GM21529 (cell line): Measurements from ENCODE around the gene STK39.

Source experiments
- ATAC-seq: cut with Tn5 transposase; IDR thresholded peaks from one replicate; pipeline ENCODE4 v1.9.1; 2021; ENCODE audit not compliant: unreplicated experiment

Gene STK39

DNA sequence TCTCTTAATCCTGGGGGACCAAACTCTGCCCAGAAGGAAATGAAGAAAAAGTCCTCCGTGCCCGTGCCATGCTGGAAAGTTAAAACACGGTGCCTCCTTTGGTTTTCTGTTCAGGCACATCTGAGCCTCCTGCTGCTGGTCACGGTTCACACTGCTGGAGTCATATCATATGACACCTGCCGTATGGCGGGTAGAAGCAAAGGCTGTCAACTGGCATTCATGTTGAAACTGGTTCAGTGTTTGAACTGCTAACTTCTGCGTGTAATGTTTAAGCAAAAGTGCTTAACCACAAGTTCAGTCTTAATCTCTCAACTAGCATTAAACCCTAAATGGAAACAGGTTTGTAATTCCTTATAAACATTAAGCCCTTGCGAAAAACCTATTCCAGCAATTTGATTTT is 3.1 kb downstream of the STK39 start:
- ATAC-seq = no peak

GRCh38 chr2:168243061-168243460 is 4.3 kb downstream of the STK39 start:
- no peak for ATAC-seq

GRCh38 chr2:168241746-168242145 is 5.6 kb downstream of the STK39 start:
- no peak for ATAC-seq

DNA sequence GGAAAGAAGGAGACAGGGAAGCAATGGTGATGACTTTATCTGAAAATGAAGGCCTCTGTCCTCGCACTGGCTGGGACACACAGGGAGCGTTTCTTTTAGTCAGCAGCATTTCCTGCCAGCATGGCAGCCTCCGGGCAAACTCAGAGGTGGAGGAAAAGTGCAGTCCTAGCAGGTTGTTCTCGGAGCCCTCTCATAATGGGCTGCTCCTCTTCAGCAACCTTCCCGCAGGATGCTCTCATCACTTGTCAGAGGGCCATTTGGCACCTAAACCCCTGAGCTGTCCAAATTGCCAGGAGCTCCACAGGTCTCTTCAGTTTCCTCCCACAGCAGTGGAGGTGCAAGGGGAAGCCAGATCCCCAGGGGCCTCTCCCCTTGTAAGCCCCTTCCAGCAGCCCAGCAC is 6.2 kb downstream of the STK39 start:
- no peak for ATAC-seq

- no peak for ATAC-seq
Measured at GRCh38 chr2:168239281-168239680, 8.1 kb downstream of the STK39 start.

DNA sequence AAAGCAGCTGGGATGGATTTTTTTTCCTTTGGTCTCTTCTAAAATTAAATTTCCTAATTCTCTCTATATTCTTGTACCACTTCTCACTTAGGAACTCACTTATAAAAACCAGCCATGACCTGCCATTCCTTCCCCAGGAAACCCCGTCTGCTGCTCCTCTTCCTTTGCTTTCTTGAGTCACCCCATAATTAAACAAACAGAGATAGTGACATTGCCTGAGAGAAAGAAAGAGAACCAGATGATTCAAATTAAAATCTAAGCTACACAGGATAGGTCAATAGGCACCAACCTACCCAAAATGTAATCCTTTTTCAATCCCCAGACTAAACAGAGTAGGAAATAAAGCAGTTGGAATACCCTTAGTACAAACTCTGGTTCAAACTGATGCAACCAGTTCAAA is 9.7 kb downstream of the STK39 start:
- ATAC-seq = no peak

- no peak for ATAC-seq
Measured at GRCh38 chr2:168234407-168235085, 12.8 kb downstream of the STK39 start.

GRCh38 chr2:168233726-168234406 is 13.5 kb downstream of the STK39 start:
- no peak for ATAC-seq

DNA sequence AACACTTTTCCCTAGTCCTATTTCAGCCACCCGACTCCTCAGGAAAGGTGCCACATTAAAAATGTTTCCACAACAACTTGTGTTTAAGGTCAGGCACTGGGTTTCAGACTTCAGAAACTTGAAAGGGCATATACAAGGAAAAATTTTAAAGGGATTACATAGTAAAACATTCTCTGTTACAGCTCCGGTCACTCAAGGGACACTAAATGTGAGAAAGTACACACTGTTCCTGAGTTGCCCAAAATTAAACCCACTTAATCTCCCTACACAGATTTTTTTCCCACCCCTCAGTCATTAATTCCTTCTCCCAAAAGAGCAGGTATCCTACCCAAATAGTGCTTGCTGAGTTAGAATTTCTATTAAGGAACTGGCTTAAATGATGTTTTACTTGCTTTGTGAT is 14.2 kb downstream of the STK39 start:
- no peak for ATAC-seq

DNA sequence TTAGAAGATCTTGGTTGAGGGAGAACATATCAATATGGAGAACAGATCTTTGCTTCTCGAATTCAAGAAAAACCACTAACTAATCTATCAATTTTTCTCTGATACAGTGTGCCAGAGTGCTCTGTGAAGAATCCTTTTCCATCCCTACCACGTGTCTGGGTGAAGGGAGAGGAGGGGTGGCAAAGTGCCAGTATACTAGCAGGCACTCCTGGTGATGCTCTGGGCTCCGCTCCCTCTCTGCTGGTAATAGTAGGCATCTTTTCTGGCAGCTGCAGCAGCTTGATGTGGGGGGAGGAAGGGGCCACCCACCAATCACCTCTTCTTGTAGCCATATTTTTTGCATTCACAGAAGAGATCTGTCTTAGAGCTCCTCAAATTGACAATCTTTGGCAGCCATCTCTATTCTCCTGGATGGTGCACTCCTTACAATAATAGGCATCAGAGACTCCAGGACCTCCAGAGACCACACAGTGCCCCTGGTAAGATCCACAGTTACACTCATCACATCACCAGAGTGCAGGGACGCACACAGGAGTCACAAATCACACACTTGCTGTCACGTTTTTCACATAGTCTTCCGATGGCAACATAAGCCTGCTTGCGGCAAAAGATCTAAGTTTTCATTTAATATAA is 15.7 kb downstream of the STK39 start:
- no peak for ATAC-seq

DNA sequence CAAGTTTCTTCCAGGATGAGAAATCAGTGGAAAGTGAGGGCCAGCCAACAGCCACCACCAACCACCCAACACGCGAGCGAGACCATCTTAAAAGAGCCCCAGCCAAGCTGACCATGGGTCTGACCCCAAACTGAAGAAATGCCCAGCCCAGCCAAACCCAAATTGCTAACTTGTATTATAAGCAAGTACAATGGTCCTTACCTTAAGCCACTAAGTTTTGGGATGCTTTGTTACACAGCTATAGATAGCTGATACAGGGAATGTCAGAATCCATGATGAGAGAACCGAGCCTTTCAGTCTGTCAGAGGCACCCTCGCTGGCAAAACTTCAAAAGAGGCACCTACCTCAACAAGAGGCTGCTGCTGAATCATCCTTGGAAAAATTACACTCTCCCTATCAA is 17.0 kb downstream of the STK39 start:
- no peak for ATAC-seq

- ATAC-seq = no peak
Measured at GRCh38 chr2:168224346-168224745, 23.0 kb downstream of the STK39 start.

GRCh38 chr2:168222088-168222487 is 25.3 kb downstream of the STK39 start:
- no peak for ATAC-seq

- no peak for ATAC-seq
Measured at GRCh38 chr2:168220965-168221819, 26.2 kb downstream of the STK39 start.

GRCh38 chr2:168217920-168218319 is 29.5 kb downstream of the STK39 start:
- no peak for ATAC-seq

DNA sequence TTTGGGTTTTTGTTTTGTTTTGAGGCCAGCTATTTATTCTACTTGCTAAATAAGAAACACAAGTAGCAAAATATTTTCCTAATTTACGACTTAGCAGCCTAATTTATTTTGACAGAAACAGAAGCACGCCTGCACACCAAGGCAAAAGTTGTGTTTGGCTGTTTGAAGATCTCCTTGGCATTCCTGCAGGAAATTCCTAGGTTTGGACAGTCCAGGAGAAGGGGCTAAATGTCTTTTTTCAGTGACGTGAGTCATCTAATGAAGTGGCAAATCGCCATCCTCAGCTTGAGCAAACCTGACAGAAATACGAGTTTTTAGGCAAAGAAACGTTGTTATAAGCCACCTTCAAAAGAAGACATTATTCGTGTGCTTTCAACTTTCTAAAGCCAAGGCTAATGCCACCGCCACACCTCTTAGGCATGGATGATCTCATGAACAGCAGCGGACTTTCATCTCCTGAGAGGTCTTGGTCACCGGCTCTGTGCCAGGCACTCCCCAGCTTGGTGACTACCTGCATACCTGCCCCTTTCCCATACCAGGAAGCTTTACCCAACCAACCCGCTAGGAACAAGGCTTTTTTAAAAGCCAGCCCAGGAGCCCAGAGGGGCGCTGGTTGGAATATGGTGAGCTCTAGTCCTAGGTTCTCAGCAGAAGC is 30.9 kb downstream of the STK39 start:
- no peak for ATAC-seq

- ATAC-seq = no peak
Measured at GRCh38 chr2:168215813-168216212, 31.6 kb downstream of the STK39 start.

- ATAC-seq = no peak
Measured at GRCh38 chr2:168212866-168213265, 34.5 kb downstream of the STK39 start.

DNA sequence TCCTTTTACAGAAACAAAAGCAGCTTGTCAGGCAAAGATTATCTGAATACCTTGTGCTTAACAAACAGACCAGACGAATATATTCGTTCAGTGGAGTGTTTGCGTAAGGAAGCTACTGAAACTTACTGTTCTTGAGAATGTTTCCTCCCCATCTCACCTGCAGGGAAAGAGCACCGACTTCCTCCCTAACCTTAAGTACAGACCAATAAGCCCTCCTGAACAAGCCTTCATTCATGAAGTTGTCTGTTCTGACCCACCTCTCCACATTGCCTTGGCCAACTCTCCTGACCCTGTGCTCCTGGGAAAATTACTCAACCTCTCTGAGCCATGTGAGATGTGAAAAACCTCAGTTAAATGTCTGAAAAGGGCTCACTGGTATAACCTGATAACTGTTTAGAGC is 35.2 kb downstream of the STK39 start:
- no peak for ATAC-seq

GRCh38 chr2:168211664-168212163 is 35.7 kb downstream of the STK39 start:
- no peak for ATAC-seq
